HG03571 (cell line): Measurements from ENCODE around the gene MYD88.
A peak's percentile ranks its signal among the peaks of the same experiment; 100 is the strongest.
"Not testable (repeated sequence)": the region's sequence is repeated elsewhere in the genome, so short reads cannot be mapped to it uniquely, and the experiment has no call there.

ENCODE experiments used
- ATAC-seq: cut with Tn5 transposase; IDR thresholded peaks from one replicate; pipeline ENCODE4 v1.9.1; 2021; ENCODE audit not compliant: unreplicated experiment

The MYD88 gene

GRCh38 chr3:38125305-38126120 lies 12.9 kb upstream of the MYD88 start:
- ATAC-seq: no peak

- ATAC-seq: no peak
These were observed 12.2 kb upstream of the MYD88 start for GRCh38 chr3:38126121-38126892.

GRCh38 chr3:38127611-38128302 lies 10.7 kb upstream of the MYD88 start:
- no peak for ATAC-seq

GRCh38 chr3:38128303-38128655 lies 10.2 kb upstream of the MYD88 start:
- ATAC-seq: no peak

- ATAC-seq: no peak
These were observed 9.4 kb upstream of the MYD88 start for GRCh38 chr3:38129058-38129457.

- ATAC-seq: no peak
These were observed 7.8 kb upstream of the MYD88 start for GRCh38 chr3:38130631-38131065.

- ATAC-seq: no peak
These were observed 6.7 kb upstream of the MYD88 start for GRCh38 chr3:38131621-38132369.

GRCh38 chr3:38133209-38133556 lies 5.3 kb upstream of the MYD88 start:
- no peak for ATAC-seq

- ATAC-seq: no peak
These were observed 4.7 kb upstream of the MYD88 start for GRCh38 chr3:38133557-38134405.

- not testable (repeated sequence) for ATAC-seq
These were observed 3.8 kb upstream of the MYD88 start for GRCh38 chr3:38134517-38135143.

GRCh38 chr3:38135621-38136277 lies 2.7 kb upstream of the MYD88 start:
- not testable (repeated sequence) for ATAC-seq

- ATAC-seq: no peak
These were observed 2.1 kb upstream of the MYD88 start for GRCh38 chr3:38136393-38136776.

- ATAC-seq: peak; percentile 90
These were observed 1.5 kb upstream of the MYD88 start, which contains the start of gene ACAA1 for GRCh38 chr3:38136777-38137614. Gene ACAA1 (minus strand): TSS chr3:38137127. CDS start chr3:38137035, 92 bp downstream.

GRCh38 chr3:38137615-38138348 lies 679 bp upstream of the MYD88 start:
- ATAC-seq: no peak

- ATAC-seq: no peak
These were observed 730 bp downstream of the MYD88 start for GRCh38 chr3:38139191-38139590.

- no peak for ATAC-seq
These were observed 1.2 kb downstream of the MYD88 start for GRCh38 chr3:38139652-38140051.

- no peak for ATAC-seq
These were observed 2.1 kb downstream of the MYD88 start for GRCh38 chr3:38140326-38141172.
